HG02610 (cell line): ENCODE results near the gene BAD.

Experiments used
- ATAC-seq: cut with Tn5 transposase; IDR thresholded peaks from one replicate; pipeline ENCODE4 v1.9.1; 2021; ENCODE audit warnings: mild to moderate bottlenecking, moderate library complexity; ENCODE audit not compliant: unreplicated experiment

The BAD gene

GRCh38 chr11:64281957-64282770, 2.3 kb downstream of the BAD start:
- ATAC-seq = no peak

GRCh38 chr11:64278576-64279190, 5.8 kb downstream of the BAD start:
- no peak for ATAC-seq

DNA sequence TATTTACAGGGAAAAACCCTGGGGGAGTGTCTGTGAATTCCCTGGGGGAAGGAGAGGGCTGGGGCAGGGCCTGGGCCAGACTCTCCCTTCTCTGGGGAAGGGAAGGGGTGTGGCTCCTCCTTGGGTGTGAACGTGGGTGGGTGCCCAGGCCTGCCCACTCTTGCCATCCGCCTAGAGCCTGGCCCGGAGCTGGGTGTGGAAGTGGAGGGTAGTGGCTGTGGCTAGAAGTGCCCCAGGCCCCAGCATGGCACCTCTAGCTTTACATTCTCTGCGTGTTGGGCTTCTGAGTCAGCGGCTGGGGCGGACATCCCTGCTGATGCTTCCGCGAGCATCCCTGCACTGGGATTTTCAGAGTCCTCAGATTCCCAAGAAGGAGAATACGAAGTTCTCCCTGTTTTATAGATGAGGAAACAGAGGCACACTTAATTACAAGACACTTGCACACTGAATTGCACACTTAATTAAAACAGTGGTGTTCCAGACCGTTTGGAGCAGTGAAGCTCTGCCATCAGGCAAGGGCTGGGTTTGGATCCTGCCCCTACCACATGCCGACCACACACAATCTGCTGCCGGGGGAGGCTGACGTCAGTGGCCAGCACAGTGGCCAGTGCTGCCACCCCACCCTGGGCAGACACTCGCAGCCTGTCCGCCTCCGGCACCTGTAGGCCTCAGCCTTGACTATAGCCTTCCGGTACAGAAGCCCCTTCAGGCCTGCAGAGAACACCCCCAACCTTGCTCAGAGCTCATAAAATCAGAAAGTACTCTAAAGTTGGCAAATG, 7.6 kb downstream of the BAD start:
- no peak for ATAC-seq

DNA sequence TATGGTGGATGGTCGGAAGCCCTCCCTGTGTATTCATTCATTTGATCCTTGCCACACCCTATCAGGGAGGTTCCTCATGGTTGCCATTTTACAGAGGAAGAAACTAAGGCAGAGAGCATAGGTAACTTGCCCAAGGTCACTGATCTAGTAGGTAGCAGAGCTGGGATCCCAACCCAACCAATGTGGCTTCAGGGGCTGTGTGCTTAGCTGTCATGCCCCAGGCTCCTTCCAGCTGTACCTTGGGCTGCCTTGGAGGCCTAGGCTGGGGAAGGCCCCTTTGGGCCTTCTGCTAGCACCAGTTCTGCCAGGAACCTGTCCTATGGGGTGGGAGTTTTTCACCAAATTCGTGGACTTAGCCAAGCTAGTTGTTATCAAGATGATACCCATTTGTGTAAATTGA, 8.6 kb downstream of the BAD start:
- ATAC-seq = no peak

GRCh38 chr11:64275031-64275800, 9.2 kb downstream of the BAD start:
- ATAC-seq = no peak

DNA sequence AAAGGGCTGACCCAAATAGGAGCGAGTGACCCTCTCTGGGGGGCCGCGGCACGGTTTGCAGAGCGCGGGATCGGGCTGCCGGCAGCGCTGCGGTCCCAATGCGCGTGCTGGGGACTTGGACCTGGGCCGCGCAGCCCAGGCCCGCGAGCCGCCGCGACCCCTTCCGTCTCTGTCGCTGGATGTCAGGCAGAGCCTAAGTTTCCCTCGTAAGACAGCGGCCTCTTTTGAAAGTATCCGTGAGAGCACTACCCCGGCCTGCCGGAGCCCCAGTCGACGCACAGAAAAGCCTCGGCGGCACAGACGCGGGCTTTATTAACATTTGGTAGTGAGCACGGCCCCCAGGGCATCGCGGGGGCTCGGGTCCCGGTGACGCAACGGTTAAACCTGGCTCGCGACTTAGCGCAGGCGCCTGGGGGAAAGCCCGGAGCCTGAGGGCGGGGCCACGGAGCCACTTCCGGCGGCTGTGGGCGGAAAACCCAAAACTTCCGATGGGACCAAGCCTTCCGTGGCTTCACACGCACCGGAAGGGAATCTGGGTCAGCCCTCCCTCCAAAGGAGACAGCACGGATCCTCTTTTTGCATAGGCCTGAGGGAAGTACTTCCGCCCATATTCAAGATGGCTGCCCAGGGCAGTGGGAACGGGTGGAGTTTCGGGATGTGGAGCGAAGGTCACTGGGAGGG, 14.8 kb downstream of the BAD start:
- peak; percentile 74 for ATAC-seq

DNA sequence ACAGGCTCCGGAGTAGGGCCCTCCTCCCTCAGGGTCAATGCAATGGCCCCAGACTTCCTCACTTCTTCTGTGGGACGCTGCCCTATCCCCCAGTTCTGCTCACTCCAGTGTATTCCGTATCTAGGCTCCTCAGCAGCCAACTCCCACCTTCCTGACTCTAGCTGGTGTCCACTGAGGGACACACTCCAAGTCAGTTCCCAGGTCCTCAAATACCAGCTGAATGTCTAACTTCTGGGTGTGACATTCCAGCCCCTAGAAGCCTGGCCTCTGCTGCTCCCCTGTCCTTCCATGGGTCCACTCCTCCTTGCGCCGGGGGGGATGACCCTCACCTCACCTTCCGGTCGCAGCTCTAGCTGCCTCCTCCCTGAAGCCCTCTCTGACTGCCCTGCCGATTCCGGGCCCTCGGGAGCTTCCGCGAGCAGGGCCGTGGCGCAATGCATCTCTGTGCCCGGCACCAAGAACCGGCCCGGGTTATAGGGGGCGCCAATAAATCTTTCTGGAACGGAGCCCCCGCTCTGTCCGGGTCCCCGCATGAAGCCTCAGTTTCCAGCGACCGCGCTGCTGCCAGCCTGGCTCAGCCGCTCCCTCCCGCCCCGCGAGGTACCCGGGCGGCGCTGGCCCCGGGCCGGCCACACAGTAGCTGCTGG, 15.4 kb downstream of the BAD start:
- ATAC-seq = peak; percentile 12

DNA sequence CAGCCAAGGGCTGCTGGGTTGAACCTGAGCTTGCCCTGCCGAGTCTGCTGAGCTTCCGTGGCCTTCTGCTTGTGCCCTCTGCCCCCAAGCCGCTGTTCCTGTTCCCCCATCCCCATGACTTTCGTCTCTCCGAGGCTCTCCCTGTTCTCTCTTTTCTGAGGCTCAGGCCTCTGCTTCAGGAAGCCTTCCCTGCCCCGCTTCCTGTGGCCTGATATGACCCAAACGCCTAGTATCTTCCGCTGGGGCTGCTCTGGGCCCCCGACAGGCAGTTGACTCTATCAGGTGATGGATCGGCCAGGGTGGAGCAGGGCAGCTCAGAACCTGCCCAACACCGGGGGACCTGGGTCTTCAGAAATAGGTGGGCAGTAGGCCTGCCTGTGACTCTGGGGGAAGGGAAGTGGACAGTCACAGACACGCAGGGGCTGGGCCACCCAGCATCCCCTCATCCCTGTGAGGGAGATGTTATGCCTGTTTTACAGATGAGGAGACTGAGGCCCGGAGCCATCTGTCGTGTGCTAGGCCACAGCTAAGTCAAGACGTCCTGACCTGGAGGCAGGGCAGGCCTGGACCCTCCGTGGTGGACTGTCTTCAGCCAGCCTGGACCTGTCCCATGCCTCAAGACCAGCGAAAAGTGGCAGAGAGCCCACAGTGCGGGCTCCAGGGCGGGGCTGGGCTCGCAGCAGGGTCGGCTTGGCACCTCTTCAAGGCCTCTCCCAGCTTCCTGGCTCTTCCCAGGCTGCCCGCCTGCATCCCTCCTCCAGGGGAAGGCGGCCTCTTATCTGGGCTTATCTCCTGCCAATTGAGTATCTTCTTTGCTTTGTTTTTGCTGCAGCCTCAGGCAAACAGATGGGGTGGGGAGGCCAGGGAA, 16.2 kb downstream of the BAD start:
- ATAC-seq = no peak

DNA sequence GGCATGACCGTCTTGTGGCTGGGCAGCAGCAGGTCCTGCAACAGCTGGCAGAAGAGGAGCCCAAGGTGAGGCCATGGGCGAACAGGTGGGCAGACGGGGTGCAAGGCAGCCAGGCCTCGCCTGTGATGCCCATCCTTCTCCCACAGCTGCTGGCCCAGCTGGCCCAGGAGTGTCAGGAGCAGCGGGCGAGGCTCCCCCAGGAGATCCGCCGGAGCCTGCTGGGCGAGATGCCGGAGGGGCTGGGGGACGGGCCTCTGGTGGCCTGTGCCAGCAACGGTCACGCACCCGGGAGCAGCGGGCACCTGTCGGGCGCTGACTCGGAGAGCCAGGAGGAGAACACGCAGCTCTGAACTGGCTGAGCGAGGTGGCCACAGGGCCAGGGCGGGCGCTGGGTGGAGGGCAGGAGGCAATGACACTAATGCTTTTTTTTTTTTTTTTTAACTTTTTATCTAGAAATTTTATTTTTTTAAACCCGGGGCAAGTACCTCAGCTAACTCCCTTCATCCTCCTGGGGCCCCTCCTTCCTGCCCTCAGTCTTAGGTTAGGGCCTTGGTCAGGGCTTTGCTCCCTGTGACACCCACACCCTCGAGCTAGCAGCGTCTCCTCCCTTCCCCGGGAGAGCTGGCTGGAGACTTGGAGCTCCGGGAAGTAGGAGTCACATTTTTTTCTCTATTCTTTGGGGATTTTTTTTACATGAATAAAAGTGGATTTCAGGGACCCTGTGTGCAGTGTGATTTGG, 17.1 kb downstream of the BAD start:
- ATAC-seq = no peak

GRCh38 chr11:64266339-64266738, 18.1 kb downstream of the BAD start:
- no peak for ATAC-seq

DNA sequence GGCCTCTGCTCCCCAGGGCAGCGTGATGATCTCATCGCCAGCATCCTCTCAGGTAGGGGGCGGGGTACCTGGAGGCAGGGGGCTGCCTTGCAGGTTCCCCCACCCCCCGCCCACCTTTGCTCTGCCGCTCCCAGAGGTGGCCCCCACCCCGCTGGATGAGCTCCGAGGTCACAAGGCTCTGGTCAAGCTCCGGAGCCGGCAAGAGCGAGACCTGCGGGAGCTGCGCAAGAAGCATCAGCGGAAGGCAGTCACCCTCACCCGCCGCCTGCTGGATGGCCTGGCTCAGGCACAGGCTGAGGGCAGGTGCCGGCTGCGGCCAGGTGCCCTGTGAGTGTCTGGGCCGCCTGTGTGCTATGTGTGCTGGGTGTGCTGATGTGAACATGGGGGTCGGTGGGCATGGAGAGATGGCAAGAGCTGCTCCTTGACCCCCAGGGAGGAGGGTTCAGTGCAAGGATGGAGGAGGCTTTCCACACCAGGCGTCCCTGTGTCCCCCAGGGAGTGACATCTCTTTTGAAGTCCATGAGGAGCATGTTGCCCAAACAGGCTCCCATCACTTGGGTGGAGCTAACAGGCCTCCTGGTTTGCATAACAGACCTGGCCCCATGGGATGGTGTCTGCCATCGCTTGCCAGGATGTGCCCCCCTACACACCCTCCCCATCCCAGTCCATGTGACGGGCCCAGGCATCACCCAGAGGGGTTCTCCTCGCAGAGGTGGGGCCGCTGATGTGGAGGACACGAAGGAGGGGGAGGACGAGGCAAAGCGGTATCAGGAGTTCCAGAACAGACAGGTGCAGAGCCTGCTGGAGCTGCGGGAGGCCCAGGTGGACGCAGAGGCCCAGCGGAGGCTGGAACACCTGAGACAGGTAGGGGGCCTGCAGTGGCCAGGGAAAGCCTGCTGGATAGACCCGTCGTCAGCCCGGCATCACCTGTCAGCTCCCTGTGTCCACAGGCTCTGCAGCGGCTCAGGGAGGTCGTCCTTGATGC, 19.0 kb downstream of the BAD start:
- no peak for ATAC-seq

DNA sequence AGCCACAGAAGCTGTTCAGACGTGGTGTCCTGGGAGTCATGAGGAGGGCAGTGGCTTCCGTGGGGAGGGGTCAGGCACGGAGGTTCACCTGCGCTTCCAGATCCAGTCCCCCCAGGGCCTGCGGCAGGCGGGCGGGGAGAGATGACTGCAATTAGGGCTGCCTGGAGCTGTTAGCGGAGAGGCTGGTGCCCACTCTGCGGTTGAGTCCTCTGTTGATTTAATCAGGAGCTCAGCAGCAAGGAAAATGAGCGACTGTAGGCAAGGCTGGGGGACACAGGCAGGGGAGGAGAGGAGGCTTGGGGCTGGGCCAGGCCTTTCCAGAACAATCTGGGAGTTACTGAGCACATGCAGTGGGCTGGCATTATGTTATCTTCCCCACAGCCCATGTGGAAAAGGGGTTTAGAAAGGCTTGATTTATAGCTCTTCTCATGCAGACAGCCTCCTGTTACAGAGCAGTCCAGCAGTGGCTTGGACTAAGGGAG, 20.1 kb downstream of the BAD start:
- no peak for ATAC-seq

- ATAC-seq = no peak
Measured at GRCh38 chr11:64263947-64264317, 20.5 kb downstream of the BAD start.

DNA sequence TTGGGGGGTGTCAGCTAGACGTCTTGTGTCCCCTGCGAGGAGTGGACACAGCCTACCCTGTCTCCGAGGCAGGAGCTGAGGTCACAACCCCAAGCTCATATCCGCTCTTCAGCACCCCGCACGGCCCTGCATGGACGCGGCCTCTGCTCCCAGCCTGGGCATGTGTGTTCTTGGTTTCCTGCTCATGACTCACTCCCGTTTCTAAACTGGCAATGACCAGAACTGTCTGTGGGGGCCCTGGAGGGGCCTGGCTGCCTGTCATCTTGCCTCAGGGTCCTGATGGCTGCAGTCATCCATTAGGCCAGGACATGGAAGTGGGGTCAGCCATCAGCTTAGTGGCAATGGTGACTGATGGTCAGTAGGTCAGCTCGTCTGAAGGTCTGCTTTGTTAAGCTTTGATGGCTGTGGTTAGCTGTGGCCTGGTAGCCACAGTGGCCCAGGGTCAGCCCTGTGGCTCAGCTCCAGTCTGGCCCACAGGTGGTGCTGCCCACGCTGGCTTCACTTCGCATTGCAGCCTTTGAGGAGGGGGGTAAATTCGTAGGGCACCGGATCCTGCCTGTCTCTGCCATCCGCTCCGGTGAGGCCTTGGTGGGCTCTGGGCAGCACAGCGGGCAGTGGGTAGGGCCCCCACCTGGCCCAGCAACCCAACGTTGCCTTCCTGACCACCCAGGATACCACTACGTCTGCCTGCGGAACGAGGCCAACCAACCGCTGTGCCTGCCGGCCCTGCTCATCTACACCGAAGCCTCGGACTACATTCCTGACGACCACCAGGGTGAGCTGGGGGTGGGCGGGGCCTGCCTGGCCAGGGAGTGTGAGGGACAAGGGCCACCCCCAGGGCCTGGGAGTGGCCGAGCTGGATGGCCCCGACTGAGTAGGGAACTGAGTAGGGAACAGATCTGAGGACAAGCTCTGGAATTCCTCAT, 21.2 kb downstream of the BAD start:
- no peak for ATAC-seq

- ATAC-seq = no peak
Measured at GRCh38 chr11:64262271-64263002, 22.0 kb downstream of the BAD start.
